GM19043 (cell line): ENCODE data around the gene SLC10A7.
A peak's percentile ranks its signal among the peaks of the same experiment; 100 is the strongest.

Experiments used
- ATAC-seq: cut with Tn5 transposase; IDR thresholded peaks from one replicate; pipeline ENCODE4 v1.9.1; 2021; ENCODE audit warnings: low read depth; ENCODE audit not compliant: unreplicated experiment

SLC10A7 gene

GRCh38 chr4:146271466-146271865 lies 250.3 kb downstream of the SLC10A7 start:
- ATAC-seq = no peak

- peak; percentile 58 for ATAC-seq
Measured at GRCh38 chr4:146269228-146269653, 252.5 kb downstream of the SLC10A7 start.

GRCh38 chr4:146267826-146268225 lies 253.9 kb downstream of the SLC10A7 start:
- no peak for ATAC-seq

- no peak for ATAC-seq
Measured at GRCh38 chr4:146265950-146266490, 255.7 kb downstream of the SLC10A7 start.

GRCh38 chr4:146263793-146264192 lies 257.9 kb downstream of the SLC10A7 start:
- no peak for ATAC-seq

GRCh38 chr4:146261041-146261440 lies 260.7 kb downstream of the SLC10A7 start:
- ATAC-seq = no peak

GRCh38 chr4:146260521-146260920 lies 261.2 kb downstream of the SLC10A7 start:
- ATAC-seq = no peak

GRCh38 chr4:146257511-146257910 lies 264.2 kb downstream of the SLC10A7 start:
- ATAC-seq = no peak

GRCh38 chr4:146256328-146256727 lies 265.4 kb downstream of the SLC10A7 start:
- no peak for ATAC-seq

- no peak for ATAC-seq
Measured at GRCh38 chr4:146255874-146256273, 265.9 kb downstream of the SLC10A7 start.

GRCh38 chr4:146255463-146255862 lies 266.3 kb downstream of the SLC10A7 start:
- no peak for ATAC-seq

- ATAC-seq = no peak
Measured at GRCh38 chr4:146252969-146253611, 268.6 kb downstream of the SLC10A7 start.

- ATAC-seq = no peak
Measured at GRCh38 chr4:146247356-146247755, 274.4 kb downstream of the SLC10A7 start.

GRCh38 chr4:146246381-146246780 lies 275.4 kb downstream of the SLC10A7 start:
- no peak for ATAC-seq

GRCh38 chr4:146245850-146246249 lies 275.9 kb downstream of the SLC10A7 start:
- no peak for ATAC-seq

- no peak for ATAC-seq
Measured at GRCh38 chr4:146245246-146245645, 276.5 kb downstream of the SLC10A7 start.

GRCh38 chr4:146244496-146244895 lies 277.2 kb downstream of the SLC10A7 start:
- no peak for ATAC-seq

- ATAC-seq = no peak
Measured at GRCh38 chr4:146243883-146244277, 277.9 kb downstream of the SLC10A7 start.

GRCh38 chr4:146243141-146243882 lies 278.4 kb downstream of the SLC10A7 start:
- ATAC-seq = peak; percentile 71

GRCh38 chr4:146238107-146238506 lies 283.6 kb downstream of the SLC10A7 start:
- no peak for ATAC-seq

- ATAC-seq = no peak
Measured at GRCh38 chr4:146237092-146237491, 284.6 kb downstream of the SLC10A7 start.

- no peak for ATAC-seq
Measured at GRCh38 chr4:146236216-146236615, 285.5 kb downstream of the SLC10A7 start.
